ENCODE data around the gene LHFPL6. TPM values are rescaled to one million over a fixed set of nuclear protein-coding genes. Genes with fewer than 3 reads are reported as not detected.

LHFPL6 gene
- total RNA-seq, 1 donor from 2014 or later, result 174 TPM

- Mint-ChIP-seq H3K4me1 (ENCODE audit: unreplicated experiment) (peaks cover 21% of the 10 kb centered on the region), H3K4me3 (ENCODE audit: unreplicated experiment) (no peak overlapping the region), H3K27me3 (ENCODE audit: unreplicated experiment) (no peaks in the 10 kb centered on the region), H3K36me3 (ENCODE audit: unreplicated experiment) (peaks cover 9% of the 10 kb centered on the region), H3K27ac (ENCODE audit: unreplicated experiment) (no peak overlapping the region), H3K9me3 (ENCODE audit: unreplicated experiment) (no peaks in the 10 kb centered on the region)
- DNase-seq (ENCODE audit: extremely low spot score, unreplicated experiment), result no peak
- TF ChIP-seq CTCF (IDR thresholded peaks at IDR 0.05), result no peak
These were observed 231.3 kb downstream of the LHFPL6 start for GRCh38 chr13:39371706-39372105.

- H3K36me3 Mint-ChIP-seq (ENCODE audit: unreplicated experiment), result peaks cover 6% of the 10 kb centered on the region
- no peaks in the 10 kb centered on the region for H3K27me3 Mint-ChIP-seq (ENCODE audit: unreplicated experiment)
- H3K4me1 Mint-ChIP-seq (ENCODE audit: unreplicated experiment), result peaks cover 21% of the 10 kb centered on the region
- no peak for TF ChIP-seq CTCF (IDR thresholded peaks at IDR 0.05)
- H3K27ac Mint-ChIP-seq (ENCODE audit: unreplicated experiment), result no peak overlapping the region
- H3K4me3 Mint-ChIP-seq (ENCODE audit: unreplicated experiment), result no peak overlapping the region
- no peak for DNase-seq (ENCODE audit: extremely low spot score, unreplicated experiment)
- no peaks in the 10 kb centered on the region for H3K9me3 Mint-ChIP-seq (ENCODE audit: unreplicated experiment)
These were observed 232.4 kb downstream of the LHFPL6 start for GRCh38 chr13:39370554-39370953.

- Mint-ChIP-seq H3K27ac (ENCODE audit: unreplicated experiment) (no peak overlapping the region), H3K27me3 (ENCODE audit: unreplicated experiment) (no peaks in the 10 kb centered on the region), H3K4me3 (ENCODE audit: unreplicated experiment) (no peak overlapping the region), H3K36me3 (ENCODE audit: unreplicated experiment) (peaks cover 6% of the 10 kb centered on the region), H3K4me1 (ENCODE audit: unreplicated experiment) (peaks cover 26% of the 10 kb centered on the region), H3K9me3 (ENCODE audit: unreplicated experiment) (no peaks in the 10 kb centered on the region)
- TF ChIP-seq CTCF (IDR thresholded peaks at IDR 0.05), result no peak
- DNase-seq (ENCODE audit: extremely low spot score, unreplicated experiment), result no peak
These were observed 232.9 kb downstream of the LHFPL6 start for GRCh38 chr13:39370048-39370447.

- H3K27me3 Mint-ChIP-seq (ENCODE audit: unreplicated experiment), result no peaks in the 10 kb centered on the region
- TF ChIP-seq CTCF (IDR thresholded peaks at IDR 0.05), result no peak
- no peak overlapping the region for H3K27ac Mint-ChIP-seq (ENCODE audit: unreplicated experiment)
- DNase-seq (ENCODE audit: extremely low spot score, unreplicated experiment), result no peak
- H3K9me3 Mint-ChIP-seq (ENCODE audit: unreplicated experiment), result no peaks in the 10 kb centered on the region
- peaks cover 32% of the 10 kb centered on the region for H3K4me1 Mint-ChIP-seq (ENCODE audit: unreplicated experiment)
- peaks cover 6% of the 10 kb centered on the region for H3K36me3 Mint-ChIP-seq (ENCODE audit: unreplicated experiment)
- H3K4me3 Mint-ChIP-seq (ENCODE audit: unreplicated experiment), result no peak overlapping the region
These were observed 233.7 kb downstream of the LHFPL6 start for GRCh38 chr13:39369161-39369890.

- H3K36me3 Mint-ChIP-seq (ENCODE audit: unreplicated experiment), result peaks cover 10% of the 10 kb centered on the region
- no peak overlapping the region for H3K4me3 Mint-ChIP-seq (ENCODE audit: unreplicated experiment)
- TF ChIP-seq CTCF (IDR thresholded peaks at IDR 0.05), result no peak
- DNase-seq (ENCODE audit: extremely low spot score, unreplicated experiment), result no peak
- H3K27ac Mint-ChIP-seq (ENCODE audit: unreplicated experiment), result no peak overlapping the region
- no peaks in the 10 kb centered on the region for H3K9me3 Mint-ChIP-seq (ENCODE audit: unreplicated experiment)
- H3K4me1 Mint-ChIP-seq (ENCODE audit: unreplicated experiment), result peaks cover 35% of the 10 kb centered on the region
- no peaks in the 10 kb centered on the region for H3K27me3 Mint-ChIP-seq (ENCODE audit: unreplicated experiment)
These were observed 237.1 kb downstream of the LHFPL6 start for GRCh38 chr13:39365879-39366278.

Data from osteocyte (in vitro differentiated cells).